Measurements from ENCODE around the gene FBXW11. TPM values are rescaled to one million over a fixed set of nuclear protein-coding genes. Genes with fewer than 3 reads are reported as not detected.

Gene FBXW11
- total and polyA plus RNA-seq, 2 of the 8 experiments (the other 6 are each of a cell fraction or from before 2014, with no cell fraction given) = 45.0 to 75.6 TPM

DNA sequence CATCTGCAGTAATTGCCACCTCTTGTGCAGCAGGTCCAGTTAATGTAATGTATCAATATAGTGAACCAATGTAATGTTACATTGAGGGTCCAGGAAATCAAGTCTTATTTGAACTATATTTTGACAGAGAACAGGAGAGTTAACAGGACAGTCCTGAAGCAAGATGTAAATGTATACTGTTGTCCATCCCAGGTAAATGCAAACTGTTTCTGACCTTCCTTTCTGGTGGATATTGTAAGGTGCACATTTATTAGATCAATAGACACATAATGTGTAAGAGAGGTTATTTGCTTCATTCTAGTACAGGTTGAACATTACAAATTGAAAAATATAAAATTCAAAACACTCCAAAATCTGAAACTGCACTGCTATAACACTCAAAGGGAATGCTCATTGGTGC is 23.4 kb upstream of the FBXW11 start:
- CTCF ChIA-PET (ENCODE audit: partially characterized antibody) = interaction anchor here (1.3 to 1.6 kb wide), 2 partner anchors 11 to 20 kb away, joined by 4 to 6 read pairs; no protein-coding TSS in a partner anchor
- POLR2A ChIA-PET (ENCODE audit: partially characterized antibody) = no interaction called here
- TF ChIP-seq CTBP2 (IDR thresholded peaks at IDR 0.05; ENCODE audit: borderline replicate concordance, insufficient read depth, insufficient read length, low read length) (no peak), SP2 (IDR thresholded peaks at IDR 0.05; ENCODE audit: low read length) (no peak), SUZ12 (IDR thresholded peaks at IDR 0.05; ENCODE audit: low read length) (no peak), USF2 (IDR thresholded peaks at IDR 0.05; ENCODE audit: low read length) (no peak), SP1 (IDR thresholded peaks at IDR 0.05; ENCODE audit: low read depth, low read length) (no peak), SAP30 (IDR thresholded peaks at IDR 0.05; ENCODE audit: insufficient read depth, insufficient replicate concordance, low read length) (no peak), TAF1 (IDR thresholded peaks at IDR 0.05; ENCODE audit: low read depth, low read length) (no peak), HDAC6 (IDR thresholded peaks at IDR 0.05; ENCODE audit: low read depth, low read length) (no peak), NRF1 (IDR thresholded peaks at IDR 0.05; ENCODE audit: low read depth, low read length) (no peak), KDM5A (IDR thresholded peaks at IDR 0.05; ENCODE audit: low read length) (no peak), RNF2 (IDR thresholded peaks at IDR 0.05; ENCODE audit: borderline replicate concordance, low read depth, low read length, missing control alignments, poor library complexity, severe bottlenecking) (no peak), FOSL1 (IDR thresholded peaks at IDR 0.05; ENCODE audit: insufficient read depth, low read depth, low read length) (no peak), YY1 (IDR thresholded peaks at IDR 0.05; ENCODE audit: low read depth, low read length) (no peak), SIRT6 (IDR thresholded peaks at IDR 0.05; ENCODE audit: low read length) (no peak), CBX5 (IDR thresholded peaks at IDR 0.05; ENCODE audit: low read depth, low read length) (no peak)

More for the DNA sequence above, 23.4 kb upstream of the FBXW11 start:
- FAIRE-seq (no peak), DNase-seq (ENCODE audit: low read depth in 1 of 2, low spot score in 2 of 2) (no peak)
- Histone ChIP-seq H4K91ac (replicated peaks; ENCODE audit: insufficient read length, low read length) (no peak overlapping the region), H2BK12ac (ENCODE audit: low read depth, low read length) (no peak overlapping the region), H4K8ac (ENCODE audit: extremely low read depth, insufficient read depth, low read length) (no peak overlapping the region), H2BK5ac (ENCODE audit: low read depth, low read length) (no peak overlapping the region), H2BK15ac (ENCODE audit: low read length) (no peak overlapping the region), H3K23ac (ENCODE audit: insufficient read length) (no peak overlapping the region), H3K14ac (ENCODE audit: insufficient read length) (no peak overlapping the region), H3K79me1 (ENCODE audit: low read depth, low read length) (no peaks in the 10 kb centered on the region), H3K23me2 (ENCODE audit: low read depth, low read length) (no peaks in the 10 kb centered on the region), H3K18ac (ENCODE audit: extremely low read depth, low read length) (no peak overlapping the region), H3K4me2 (ENCODE audit: insufficient read depth in 1 of 2, low read depth in 2 of 2, low read length in 2 of 2) (no peak overlapping the region), H2AK5ac (ENCODE audit: low read depth, low read length) (no peak overlapping the region), H3K9me3 (ENCODE audit: insufficient read depth in 2 of 2, low read depth in 1 of 2, low read length in 1 of 2) (peaks cover 7 to 13% of the 10 kb centered on the region in 2 experiments; a peak in 2 of 4 replicates), H3K4ac (replicated peaks; ENCODE audit: insufficient read length, low read depth, low read length) (no peak overlapping the region), H3K79me2 (ENCODE audit: control insufficient read depth in 1 of 2, insufficient read depth in 2 of 2, low read length in 2 of 2) (no peaks in the 10 kb centered on the region), H2BK120ac (replicated peaks; ENCODE audit: low read depth, low read length) (no peak overlapping the region), H2BK20ac (ENCODE audit: low read length) (no peak overlapping the region), H3K9ac (replicated peaks in 1 of 4; ENCODE audit: extremely low read depth in 1 of 4, low read depth in 3 of 4, low read length in 3 of 4) (no peak overlapping the region), H2AFZ (ENCODE audit: low read length) (no peak overlapping the region), H3K4me1 (replicated peaks in 1 of 4; ENCODE audit: control insufficient read depth in 3 of 4, insufficient read depth in 4 of 4, low read length in 3 of 4) (no peaks in the 10 kb centered on the region), H3K4me3 (ENCODE audit: extremely low read depth in 1 of 4, insufficient read depth in 2 of 4, low read depth in 3 of 4, low read length in 4 of 4) (no peak overlapping the region), H3K27ac (ENCODE audit: low read depth, low read length) (no peak overlapping the region), H3K56ac (replicated peaks; ENCODE audit: insufficient read length, low read depth, low read length) (no peak overlapping the region), H4K20me1 (replicated peaks in 1 of 2; ENCODE audit: control insufficient read depth in 1 of 2, insufficient read depth in 2 of 2, low read length in 2 of 2) (no peaks in the 10 kb centered on the region), H4K5ac (ENCODE audit: insufficient read length, low read depth, low read length) (no peak overlapping the region), H3K27me3 (replicated peaks in 1 of 4; ENCODE audit: control insufficient read depth in 3 of 4, extremely low read depth in 1 of 4, insufficient read depth in 3 of 4, low read length in 3 of 4) (no peaks in the 10 kb centered on the region), H3K36me3 (ENCODE audit: control insufficient read depth in 2 of 4, insufficient read depth in 4 of 4, low read length in 3 of 4) (no peaks in the 10 kb centered on the region)

Data from H1 (cell line).